ENCODE measurements around the gene PCDHGB6.
A peak's percentile ranks its signal among the peaks of the same experiment; 100 is the strongest.

Gene PCDHGB6

DNA sequence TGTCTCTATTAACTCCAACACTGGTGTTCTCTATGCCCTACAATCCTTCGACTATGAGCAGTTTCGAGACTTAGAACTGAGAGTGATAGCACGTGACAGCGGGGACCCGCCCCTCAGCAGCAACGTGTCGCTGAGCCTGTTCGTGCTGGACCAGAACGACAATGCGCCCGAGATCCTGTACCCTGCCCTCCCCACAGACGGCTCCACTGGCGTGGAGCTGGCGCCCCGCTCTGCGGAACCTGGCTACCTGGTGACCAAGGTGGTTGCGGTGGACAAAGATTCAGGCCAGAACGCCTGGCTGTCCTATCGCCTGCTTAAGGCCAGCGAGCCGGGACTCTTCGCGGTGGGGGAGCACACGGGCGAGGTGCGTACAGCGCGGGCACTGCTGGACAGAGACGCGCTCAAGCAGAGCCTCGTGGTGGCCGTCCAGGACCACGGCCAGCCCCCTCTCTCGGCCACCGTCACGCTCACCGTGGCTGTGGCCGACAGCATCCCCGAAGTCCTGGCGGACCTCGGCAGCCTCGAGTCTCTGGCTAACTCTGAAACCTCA lies 15.0 kb downstream of the PCDHGB6 start:
- H2AFZ ChIP-seq (ENCODE audit: low read length): no peak overlapping the region
- H3K27me3 ChIP-seq (replicated peaks; ENCODE audit: insufficient read depth, low read length): peaks cover 35% of the 10 kb centered on the region
- no peaks in the 10 kb centered on the region for H3K9me3 ChIP-seq (replicated peaks; ENCODE audit: insufficient read depth, low read length)
- no peaks in the 10 kb centered on the region for H3K79me2 ChIP-seq (ENCODE audit: low read length)
- H3F3A ChIP-seq (ENCODE audit: insufficient read depth, low read length): no peaks in the 10 kb centered on the region
- no peak for DNase-seq
- H3K27ac ChIP-seq (ENCODE audit: low read length): no peak overlapping the region
- TF ChIP-seq, protein P1, sequence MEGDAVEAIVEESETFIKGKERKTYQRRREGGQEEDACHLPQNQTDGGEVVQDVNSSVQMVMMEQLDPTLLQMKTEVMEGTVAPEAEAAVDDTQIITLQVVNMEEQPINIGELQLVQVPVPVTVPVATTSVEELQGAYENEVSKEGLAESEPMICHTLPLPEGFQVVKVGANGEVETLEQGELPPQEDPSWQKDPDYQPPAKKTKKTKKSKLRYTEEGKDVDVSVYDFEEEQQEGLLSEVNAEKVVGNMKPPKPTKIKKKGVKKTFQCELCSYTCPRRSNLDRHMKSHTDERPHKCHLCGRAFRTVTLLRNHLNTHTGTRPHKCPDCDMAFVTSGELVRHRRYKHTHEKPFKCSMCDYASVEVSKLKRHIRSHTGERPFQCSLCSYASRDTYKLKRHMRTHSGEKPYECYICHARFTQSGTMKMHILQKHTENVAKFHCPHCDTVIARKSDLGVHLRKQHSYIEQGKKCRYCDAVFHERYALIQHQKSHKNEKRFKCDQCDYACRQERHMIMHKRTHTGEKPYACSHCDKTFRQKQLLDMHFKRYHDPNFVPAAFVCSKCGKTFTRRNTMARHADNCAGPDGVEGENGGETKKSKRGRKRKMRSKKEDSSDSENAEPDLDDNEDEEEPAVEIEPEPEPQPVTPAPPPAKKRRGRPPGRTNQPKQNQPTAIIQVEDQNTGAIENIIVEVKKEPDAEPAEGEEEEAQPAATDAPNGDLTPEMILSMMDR (IDR thresholded peaks at IDR 0.05; ENCODE audit: low read length): no peak
- TF ChIP-seq EZH2 (optimal IDR thresholded peaks at IDR 0.05; ENCODE audit: low read depth, low read length): no peak
- no peak for TF ChIP-seq EZH2phosphoT487 (IDR thresholded peaks at IDR 0.05; ENCODE audit: low read length)
- H3K4me1 ChIP-seq (ENCODE audit: low read length): 0 out of 2 replicates have a peak, but pooled peaks cover 3% of the 10 kb centered on the region
- no peak overlapping the region for H3K4me3 ChIP-seq (ENCODE audit: low read length)
- no peaks in the 10 kb centered on the region for H3K9me2 ChIP-seq (replicated peaks; ENCODE audit: insufficient read depth, low read length)
- no peak overlapping the region for H3K4me2 ChIP-seq (ENCODE audit: low read depth, low read length)
- no peak overlapping the region for H3K9ac ChIP-seq (ENCODE audit: low read length)
- H3K36me3 ChIP-seq (replicated peaks; ENCODE audit: insufficient read depth, low read length): no peaks in the 10 kb centered on the region
- H4K20me1 ChIP-seq (ENCODE audit: insufficient read depth, low read length): no peaks in the 10 kb centered on the region

DNA sequence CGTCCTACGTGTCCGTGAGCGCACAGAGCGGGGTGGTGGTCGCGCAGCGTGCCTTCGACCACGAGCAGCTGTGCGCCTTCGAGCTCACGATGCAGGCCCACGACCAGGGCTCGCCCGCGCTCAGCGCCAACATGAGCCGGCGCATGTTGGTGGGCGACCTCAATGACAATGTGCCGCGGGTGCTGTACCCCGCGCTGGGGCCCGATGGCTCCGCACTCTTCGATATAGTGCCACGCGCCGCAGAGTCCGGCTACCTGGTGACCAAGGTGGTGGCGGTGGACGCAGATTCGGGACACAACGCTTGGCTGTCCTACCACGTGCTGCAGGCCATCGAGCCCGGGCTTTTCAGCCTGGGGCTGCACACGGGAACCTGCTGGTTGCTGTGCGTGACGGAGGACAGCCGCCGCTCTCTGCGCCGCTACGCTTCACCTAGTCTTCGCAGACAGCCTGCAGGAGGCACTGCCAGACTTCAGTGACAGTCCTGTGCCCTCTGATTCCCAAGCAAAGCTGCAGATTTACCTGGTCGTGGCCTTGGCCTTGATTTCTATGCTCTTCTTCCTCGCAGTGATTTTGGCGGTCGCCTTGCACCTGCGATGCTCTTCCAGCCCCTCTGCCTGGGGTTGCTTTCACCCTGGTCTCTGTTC lies 20.1 kb downstream of the PCDHGB6 start:
- H3F3A ChIP-seq (ENCODE audit: insufficient read depth, low read length): no peaks in the 10 kb centered on the region
- H3K4me1 ChIP-seq (ENCODE audit: low read length): no peaks in the 10 kb centered on the region
- H3K9me2 ChIP-seq (replicated peaks; ENCODE audit: insufficient read depth, low read length): no peaks in the 10 kb centered on the region
- H3K36me3 ChIP-seq (replicated peaks; ENCODE audit: insufficient read depth, low read length): no peaks in the 10 kb centered on the region
- no peak overlapping the region for H3K4me2 ChIP-seq (ENCODE audit: low read depth, low read length)
- H3K9me3 ChIP-seq (replicated peaks; ENCODE audit: insufficient read depth, low read length): no peaks in the 10 kb centered on the region
- H3K4me3 ChIP-seq (ENCODE audit: low read length): no peak overlapping the region
- DNase-seq: no peak
- no peaks in the 10 kb centered on the region for H3K79me2 ChIP-seq (ENCODE audit: low read length)
- TF ChIP-seq EZH2 (optimal IDR thresholded peaks at IDR 0.05; ENCODE audit: low read depth, low read length) (no peak), EZH2phosphoT487 (IDR thresholded peaks at IDR 0.05; ENCODE audit: low read length) (no peak)
- TF ChIP-seq, protein P1 (IDR thresholded peaks at IDR 0.05; ENCODE audit: low read length): no peak
- no peak overlapping the region for H3K9ac ChIP-seq (ENCODE audit: low read length)
- no peaks in the 10 kb centered on the region for H4K20me1 ChIP-seq (ENCODE audit: insufficient read depth, low read length)
- H3K27me3 ChIP-seq (replicated peaks; ENCODE audit: insufficient read depth, low read length): 0 out of 2 replicates have a peak, but pooled peaks cover 12% of the 10 kb centered on the region
- H2AFZ ChIP-seq (ENCODE audit: low read length): no peak overlapping the region
- no peak overlapping the region for H3K27ac ChIP-seq (ENCODE audit: low read length)

DNA sequence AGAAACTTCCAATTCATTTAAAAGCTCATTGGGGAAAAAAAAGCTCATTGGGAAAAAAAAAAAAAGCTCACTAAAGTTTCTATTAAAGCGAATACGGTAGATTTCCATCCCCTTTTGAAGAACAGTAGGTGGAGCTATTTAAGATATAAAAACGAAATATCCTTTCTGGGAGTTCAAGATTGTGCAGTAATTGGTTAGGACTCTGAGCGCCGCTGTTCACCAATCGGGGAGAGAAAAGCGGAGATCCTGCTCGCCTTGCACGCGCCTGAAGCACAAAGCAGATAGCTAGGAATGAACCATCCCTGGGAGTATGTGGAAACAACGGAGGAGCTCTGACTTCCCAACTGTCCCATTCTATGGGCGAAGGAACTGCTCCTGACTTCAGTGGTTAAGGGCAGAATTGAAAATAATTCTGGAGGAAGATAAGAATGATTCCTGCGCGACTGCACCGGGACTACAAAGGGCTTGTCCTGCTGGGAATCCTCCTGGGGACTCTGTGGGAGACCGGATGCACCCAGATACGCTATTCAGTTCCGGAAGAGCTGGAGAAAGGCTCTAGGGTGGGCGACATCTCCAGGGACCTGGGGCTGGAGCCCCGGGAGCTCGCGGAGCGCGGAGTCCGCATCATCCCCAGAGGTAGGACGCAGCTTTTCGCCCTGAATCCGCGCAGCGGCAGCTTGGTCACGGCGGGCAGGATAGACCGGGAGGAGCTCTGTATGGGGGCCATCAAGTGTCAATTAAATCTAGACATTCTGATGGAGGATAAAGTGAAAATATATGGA lies 22.7 kb downstream of the PCDHGB6 start, which contains the start of gene PCDHGA12:
TSS of gene PCDHGA12 (plus strand) at position 176 of the 782 bp plus-strand sequence. CDS start at position 429, 253 bp downstream.
- H3K4me2 ChIP-seq (ENCODE audit: low read depth, low read length): peak within 1 kb of the TSS; percentile 77
- DNase-seq: peak; percentile 86
- no peak within 1 kb of the TSS for H3K27ac ChIP-seq (ENCODE audit: low read length)

More for the DNA sequence above, 22.7 kb downstream of the PCDHGB6 start, which contains the start of gene PCDHGA12:
- H3K9me3 ChIP-seq (replicated peaks; ENCODE audit: insufficient read depth, low read length): no peaks in the 10 kb centered on the region
- H3K27me3 ChIP-seq (replicated peaks; ENCODE audit: insufficient read depth, low read length): peaks cover 4% of the 10 kb centered on the region; the same call in 1 of the 2 replicates
- H3K79me2 ChIP-seq (ENCODE audit: low read length): no peaks in the 10 kb centered on the region
- H3F3A ChIP-seq (ENCODE audit: insufficient read depth, low read length): no peaks in the 10 kb centered on the region
- H3K9me2 ChIP-seq (replicated peaks; ENCODE audit: insufficient read depth, low read length): no peaks in the 10 kb centered on the region
- no peaks in the 10 kb centered on the region for H3K4me1 ChIP-seq (ENCODE audit: low read length)
- H2AFZ ChIP-seq (ENCODE audit: low read length): peak within 1 kb of the TSS; percentile 57
- peak within 1 kb of the TSS; percentile 46 for H3K4me3 ChIP-seq (ENCODE audit: low read length)
- H3K36me3 ChIP-seq (replicated peaks; ENCODE audit: insufficient read depth, low read length): no peaks in the 10 kb centered on the region
- TF ChIP-seq, protein P1 (IDR thresholded peaks at IDR 0.05; ENCODE audit: low read length): peak; percentile 79
- TF ChIP-seq EZH2 (optimal IDR thresholded peaks at IDR 0.05; ENCODE audit: low read depth, low read length): no peak
- no peak within 1 kb of the TSS for H3K9ac ChIP-seq (ENCODE audit: low read length)
- no peaks in the 10 kb centered on the region for H4K20me1 ChIP-seq (ENCODE audit: insufficient read depth, low read length)
